Sigmoid colon (tissue), 4 donors: ENCODE measurements around the gene IGF2BP3.

Source experiments
- POLR2A ChIP-seq, 2 donors: fragments of 450-650 bp; IDR thresholded peaks; one replicate each; pipeline ENCODE4 v1.6.1; 2016; ENCODE audit warnings: antibody characterized with exemption in 2 of 2, mild to moderate bottlenecking in 2 of 2, moderate library complexity in 2 of 2
- POLR2AphosphoS5 ChIP-seq, 4 donors: sonication (generic); formaldehyde crosslinking; IDR thresholded peaks; one replicate each; pipeline ENCODE4 v1.6.1; 2017; ENCODE audit warnings: antibody characterized with exemption in 4 of 4
- TF ChIP-seq, protein P1 (sequence below), 4 experiments: fragments of 450-650 bp in 3 of 4; fragments of 200-600 bp in 1 of 4; IDR thresholded peaks; one replicate each; pipeline ENCODE4 v1.5.1; 2016 to 2019; ENCODE audit warnings: antibody characterized with exemption in 4 of 4, mild to moderate bottlenecking in 3 of 4, moderate library complexity in 2 of 4

DNA sequence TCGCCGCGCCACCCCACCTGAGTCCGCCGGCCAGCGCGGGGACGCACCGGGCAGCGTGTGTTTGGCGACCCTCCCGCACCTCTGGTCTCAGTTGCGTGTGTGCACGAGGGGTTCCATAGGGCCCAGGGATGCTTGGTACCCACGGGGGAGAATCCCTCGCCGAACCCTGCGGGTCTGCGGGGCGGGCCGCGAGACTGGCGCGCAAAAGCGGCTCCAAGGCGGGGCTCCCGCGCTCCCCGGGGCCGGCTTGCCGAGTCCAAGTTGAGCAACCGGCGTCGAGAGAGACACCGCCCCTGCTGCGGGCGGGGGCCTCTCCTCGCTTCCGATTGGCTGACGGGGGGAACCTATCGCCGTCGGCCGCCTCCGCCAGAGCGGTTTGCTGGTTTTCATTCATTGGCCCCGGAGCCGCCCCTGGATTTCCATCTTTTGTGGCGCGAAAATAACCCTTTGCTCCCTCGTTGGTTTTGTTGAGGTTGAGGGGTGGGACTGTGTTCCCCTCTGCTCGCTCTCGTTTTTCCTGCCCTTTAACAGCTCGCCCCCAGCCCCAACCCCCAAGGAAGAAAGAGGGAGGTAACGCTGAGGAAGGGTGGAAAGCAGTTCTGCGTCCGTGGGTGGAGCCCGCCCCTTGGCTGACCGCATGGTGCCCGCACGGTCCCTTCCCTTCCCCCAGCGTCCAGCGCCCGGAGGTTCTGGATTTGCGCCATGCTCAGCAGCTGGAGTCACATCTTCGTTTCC is 4.0 kb upstream of the IGF2BP3 start:
- TF ChIP-seq, protein P1, sequence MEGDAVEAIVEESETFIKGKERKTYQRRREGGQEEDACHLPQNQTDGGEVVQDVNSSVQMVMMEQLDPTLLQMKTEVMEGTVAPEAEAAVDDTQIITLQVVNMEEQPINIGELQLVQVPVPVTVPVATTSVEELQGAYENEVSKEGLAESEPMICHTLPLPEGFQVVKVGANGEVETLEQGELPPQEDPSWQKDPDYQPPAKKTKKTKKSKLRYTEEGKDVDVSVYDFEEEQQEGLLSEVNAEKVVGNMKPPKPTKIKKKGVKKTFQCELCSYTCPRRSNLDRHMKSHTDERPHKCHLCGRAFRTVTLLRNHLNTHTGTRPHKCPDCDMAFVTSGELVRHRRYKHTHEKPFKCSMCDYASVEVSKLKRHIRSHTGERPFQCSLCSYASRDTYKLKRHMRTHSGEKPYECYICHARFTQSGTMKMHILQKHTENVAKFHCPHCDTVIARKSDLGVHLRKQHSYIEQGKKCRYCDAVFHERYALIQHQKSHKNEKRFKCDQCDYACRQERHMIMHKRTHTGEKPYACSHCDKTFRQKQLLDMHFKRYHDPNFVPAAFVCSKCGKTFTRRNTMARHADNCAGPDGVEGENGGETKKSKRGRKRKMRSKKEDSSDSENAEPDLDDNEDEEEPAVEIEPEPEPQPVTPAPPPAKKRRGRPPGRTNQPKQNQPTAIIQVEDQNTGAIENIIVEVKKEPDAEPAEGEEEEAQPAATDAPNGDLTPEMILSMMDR (IDR thresholded peaks at IDR 0.05): no peak
- TF ChIP-seq POLR2A (IDR thresholded peaks at IDR 0.05) (no peak), POLR2AphosphoS5 (IDR thresholded peaks at IDR 0.05) (no peak)
